Activated naive CD4-positive, alpha-beta T cell treated with anti-CD3 and anti-CD28 coated beads for 36 hours (primary cell): Measurements from ENCODE around the gene CENPP. TPM values are rescaled to one million over a fixed set of nuclear protein-coding genes. Genes with fewer than 3 reads are reported as not detected.

ENCODE experiments used
- CTCF ChIA-PET: fragments of 350-600 bp; sonication (Branson Sonifier 250); formaldehyde crosslinking; loops from one replicate; lab custom pipeline; 2021; ENCODE audit warnings: antibody characterized with exemption; lab: Charles Lee
- DNase-seq: peaks from one replicate; pipeline ENCODE4 v3.0.0-alpha.2; 2020
- H3K27ac Mint-ChIP-seq: one replicate; pipeline ENCODE4 v1.8.0; 2021; ENCODE audit warnings: mild to moderate bottlenecking, mixed read lengths
- H3K27me3 Mint-ChIP-seq: one replicate; pipeline ENCODE4 v1.8.0; 2021; ENCODE audit warnings: low read depth, mixed read lengths
- H3K36me3 Mint-ChIP-seq: one replicate; pipeline ENCODE4 v1.8.0; 2021; ENCODE audit warnings: low read depth, mixed read lengths
- H3K4me1 Mint-ChIP-seq: one replicate; pipeline ENCODE4 v1.8.0; 2021; ENCODE audit warnings: low read depth, mixed read lengths
- H3K4me3 Mint-ChIP-seq: one replicate; pipeline ENCODE4 v1.8.0; 2021; ENCODE audit warnings: mild to moderate bottlenecking, moderate library complexity, mixed read lengths
- H3K9me3 Mint-ChIP-seq: one replicate; pipeline ENCODE4 v1.8.0; 2021; ENCODE audit warnings: mixed read lengths
- intact Hi-C: fragments of 100-400 bp; cut with micrococcal nuclease; formaldehyde crosslinking; loops from one replicate; pipeline ENCODE4 v1.15.1; 2023
- total RNA-seq, 2 experiments: library from RNA; stranded (reverse); gene quantifications; one replicate each; pipeline ENCODE4 v1.2.3, GENCODE V29; 2021

The CENPP gene
- total RNA-seq, 2 experiments from 2014 or later = 24.9 to 26.5 TPM

- H3K4me1 Mint-ChIP-seq = no peaks in the 10 kb centered on the region
Measured at GRCh38 chr9:92626484-92626883, 300.7 kb downstream of the CENPP start.

DNA sequence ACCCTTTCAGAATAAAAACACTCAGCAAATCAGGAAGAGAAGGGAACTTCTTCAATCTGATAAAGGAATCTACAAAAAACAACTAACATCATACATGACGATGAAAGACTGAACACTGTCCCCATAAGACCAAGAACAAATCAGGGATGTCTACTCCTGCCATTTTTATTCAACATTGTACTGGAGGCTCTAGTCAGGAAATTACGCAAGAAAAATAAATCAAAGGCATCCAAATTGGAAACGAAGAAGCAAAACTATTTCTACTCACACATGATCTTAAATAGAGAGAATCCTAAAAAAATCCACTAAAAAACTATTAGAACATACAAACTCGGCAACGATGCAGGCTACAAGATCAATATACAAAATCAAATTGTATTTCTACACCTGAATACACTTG lies 301.9 kb downstream of the CENPP start:
- no peaks in the 10 kb centered on the region for H3K4me1 Mint-ChIP-seq
- no peaks in the 10 kb centered on the region for H3K9me3 Mint-ChIP-seq
- intact Hi-C loops = no loop called here
- no peak overlapping the region for H3K27ac Mint-ChIP-seq
- H3K36me3 Mint-ChIP-seq = peaks cover 34% of the 10 kb centered on the region
- no peak overlapping the region for H3K4me3 Mint-ChIP-seq
- no peaks in the 10 kb centered on the region for H3K27me3 Mint-ChIP-seq
- DNase-seq = no peak
- CTCF ChIA-PET = no interaction called here

More at GRCh38 chr9:92626484-92626883, 300.7 kb downstream of the CENPP start:
- intact Hi-C loops = no loop called here
- H3K36me3 Mint-ChIP-seq = peaks cover 31% of the 10 kb centered on the region
- CTCF ChIA-PET = interaction anchor here (0.7 kb wide), 2 partner anchors 463 to 1579 kb away, joined by 3 to 4 read pairs; no protein-coding TSS in a partner anchor
- H3K4me3 Mint-ChIP-seq = no peak overlapping the region
- no peaks in the 10 kb centered on the region for H3K9me3 Mint-ChIP-seq
- H3K27ac Mint-ChIP-seq = no peak overlapping the region
- DNase-seq = no peak
- no peaks in the 10 kb centered on the region for H3K27me3 Mint-ChIP-seq

DNA sequence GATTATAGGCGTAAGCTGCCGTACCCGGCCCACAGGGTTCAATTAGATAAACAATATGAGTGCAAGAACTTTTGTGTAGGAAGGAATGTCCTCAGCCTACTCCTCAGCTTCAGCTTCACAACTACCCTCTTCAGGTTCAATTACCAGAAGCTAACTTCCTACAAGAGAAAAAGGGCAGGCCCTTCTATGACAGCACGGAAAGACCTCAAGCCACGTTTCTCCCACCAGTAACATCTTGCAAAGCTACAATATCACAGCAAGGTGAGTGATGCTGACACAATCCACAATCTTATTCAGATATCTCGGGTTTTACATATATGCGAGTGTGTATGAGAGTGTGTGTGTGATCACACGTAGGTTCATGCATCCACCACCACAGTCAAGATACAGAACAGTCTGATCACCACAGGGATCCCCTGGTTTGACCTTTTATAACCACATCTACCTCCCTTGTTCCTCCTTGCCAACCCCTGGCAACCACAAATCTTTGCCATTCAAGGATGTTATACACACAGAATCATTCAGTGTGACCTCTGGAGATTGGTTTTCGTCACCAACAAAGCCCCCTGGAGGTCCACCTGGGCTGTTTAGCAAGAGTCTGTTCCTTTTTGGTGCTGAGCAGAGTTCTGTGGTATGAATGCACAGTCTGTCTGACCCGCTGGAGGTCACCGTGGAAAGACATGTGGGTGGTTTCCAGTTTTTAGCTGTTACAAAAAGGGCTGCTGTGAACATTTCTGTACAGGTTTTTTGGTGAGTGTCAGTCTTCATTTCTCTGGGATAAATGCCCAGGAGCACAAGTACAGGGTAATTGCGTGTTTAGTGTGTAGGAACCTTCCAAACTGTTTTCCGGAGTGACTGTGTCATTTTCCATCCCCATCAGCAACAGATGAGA lies 305.9 kb downstream of the CENPP start:
- no peaks in the 10 kb centered on the region for H3K4me1 Mint-ChIP-seq
- DNase-seq = no peak
- CTCF ChIA-PET = no interaction called here
- H3K9me3 Mint-ChIP-seq = no peaks in the 10 kb centered on the region
- no peak overlapping the region for H3K27ac Mint-ChIP-seq
- H3K36me3 Mint-ChIP-seq = peaks cover 33% of the 10 kb centered on the region
- no peak overlapping the region for H3K4me3 Mint-ChIP-seq
- intact Hi-C loops = loop anchor here (5.0 kb wide), 2 partner anchors 129 to 304 kb away; partner anchors contain the start of genes CENPP and NOL8
- no peaks in the 10 kb centered on the region for H3K27me3 Mint-ChIP-seq

DNA sequence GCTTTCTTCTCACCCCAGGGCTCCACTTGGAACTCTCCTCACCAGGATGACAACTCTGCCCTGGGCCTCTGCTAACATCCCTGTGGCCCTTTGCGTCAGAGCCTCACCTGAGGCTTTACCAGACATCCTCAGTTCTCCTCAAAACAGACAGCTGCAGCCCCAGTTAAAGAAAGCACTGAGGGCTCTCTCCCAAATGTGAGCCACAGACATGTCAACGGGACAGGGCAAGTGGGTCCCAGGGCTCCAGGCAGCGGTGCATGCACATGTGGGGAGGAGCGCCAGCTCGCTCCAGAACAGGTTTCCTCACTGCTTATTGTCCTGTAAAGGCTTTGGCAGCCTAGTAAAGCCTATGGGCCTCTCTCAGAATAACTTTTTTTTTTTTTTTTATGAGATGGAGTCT lies 306.9 kb downstream of the CENPP start:
- no peak for DNase-seq
- CTCF ChIA-PET = no interaction called here
- Mint-ChIP-seq H3K9me3 (no peaks in the 10 kb centered on the region), H3K4me3 (no peak overlapping the region), H3K4me1 (no peaks in the 10 kb centered on the region), H3K27me3 (no peaks in the 10 kb centered on the region), H3K27ac (no peak overlapping the region), H3K36me3 (peaks cover 28% of the 10 kb centered on the region)
- intact Hi-C loops = loop anchor here (5.0 kb wide), 2 partner anchors 130 to 305 kb away; partner anchors contain the start of genes CENPP and NOL8

GRCh38 chr9:92633614-92634278 lies 308.0 kb downstream of the CENPP start:
- Mint-ChIP-seq H3K27me3 (no peaks in the 10 kb centered on the region), H3K36me3 (peaks cover 22% of the 10 kb centered on the region), H3K27ac (no peak overlapping the region), H3K4me1 (no peaks in the 10 kb centered on the region), H3K9me3 (no peaks in the 10 kb centered on the region), H3K4me3 (no peak overlapping the region)
- CTCF ChIA-PET = interaction anchor here (0.6 to 3.7 kb wide), 5 partner anchors 9 to 495 kb away, joined by 3 to 23 read pairs (median 4); no protein-coding TSS in a partner anchor
- DNase-seq = no peak
- intact Hi-C loops = loop anchor here (1.0 to 5.0 kb wide), 3 partner anchors 131 to 493 kb away; partner anchors contain the start of genes CENPP and NOL8

- Mint-ChIP-seq H3K36me3 (peaks cover 12% of the 10 kb centered on the region), H3K27me3 (no peaks in the 10 kb centered on the region), H3K4me1 (no peaks in the 10 kb centered on the region), H3K27ac (no peak overlapping the region), H3K9me3 (no peaks in the 10 kb centered on the region), H3K4me3 (no peak overlapping the region)
- DNase-seq = peak; percentile 78
- CTCF ChIA-PET = interaction anchor here (0.6 to 3.7 kb wide), 4 partner anchors 10 to 496 kb away, joined by 3 to 23 read pairs (median 4); no protein-coding TSS in a partner anchor
- intact Hi-C loops = loop anchor here (1.0 to 5.0 kb wide), 3 partner anchors 133 to 495 kb away; partner anchors contain the start of genes CENPP and NOL8
Measured at GRCh38 chr9:92634712-92635605, 309.2 kb downstream of the CENPP start.

GRCh38 chr9:92635760-92636159 lies 310.0 kb downstream of the CENPP start:
- CTCF ChIA-PET = interaction anchor here (3.7 kb wide), 1 partner anchor 497 kb away, joined by 23 read pairs; no protein-coding TSS in a partner anchor
- DNase-seq = no peak
- Mint-ChIP-seq H3K36me3 (peaks cover 11% of the 10 kb centered on the region), H3K4me3 (no peak overlapping the region), H3K4me1 (no peaks in the 10 kb centered on the region), H3K27ac (no peak overlapping the region), H3K27me3 (no peaks in the 10 kb centered on the region), H3K9me3 (no peaks in the 10 kb centered on the region)
- intact Hi-C loops = no loop called here

DNA sequence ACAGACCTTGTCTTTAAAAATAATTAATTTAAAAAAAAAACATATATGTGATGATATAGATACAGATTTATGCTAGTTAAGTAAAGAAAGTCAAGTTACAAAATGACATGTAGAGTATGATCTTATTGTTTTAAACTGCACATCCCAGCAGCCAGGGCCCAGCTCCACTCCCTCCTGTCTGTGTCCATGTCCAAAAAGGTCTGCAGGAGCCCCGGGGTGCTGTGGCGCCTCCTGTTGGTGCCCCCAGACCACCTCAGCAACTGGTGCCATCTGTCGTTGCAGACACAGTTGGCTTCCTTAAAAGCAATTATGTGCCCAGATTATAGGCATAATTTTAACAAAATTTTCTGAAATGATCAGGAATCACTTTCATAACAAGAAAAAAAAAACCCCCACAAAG lies 310.9 kb downstream of the CENPP start:
- Mint-ChIP-seq H3K27ac (no peak overlapping the region), H3K36me3 (peaks cover 12% of the 10 kb centered on the region), H3K27me3 (no peaks in the 10 kb centered on the region), H3K4me3 (no peak overlapping the region), H3K4me1 (no peaks in the 10 kb centered on the region), H3K9me3 (no peaks in the 10 kb centered on the region)
- intact Hi-C loops = no loop called here
- CTCF ChIA-PET = interaction anchor here (3.7 kb wide), 1 partner anchor 497 kb away, joined by 23 read pairs; no protein-coding TSS in a partner anchor
- DNase-seq = no peak

- Mint-ChIP-seq H3K4me1 (no peaks in the 10 kb centered on the region), H3K36me3 (peaks cover 10% of the 10 kb centered on the region), H3K27me3 (no peaks in the 10 kb centered on the region), H3K9me3 (no peaks in the 10 kb centered on the region), H3K27ac (peak overlapping the region; percentile 56), H3K4me3 (no peak overlapping the region)
- CTCF ChIA-PET = no interaction called here
- DNase-seq = no peak
- intact Hi-C loops = no loop called here
Measured at GRCh38 chr9:92637326-92637725, 311.6 kb downstream of the CENPP start.

DNA sequence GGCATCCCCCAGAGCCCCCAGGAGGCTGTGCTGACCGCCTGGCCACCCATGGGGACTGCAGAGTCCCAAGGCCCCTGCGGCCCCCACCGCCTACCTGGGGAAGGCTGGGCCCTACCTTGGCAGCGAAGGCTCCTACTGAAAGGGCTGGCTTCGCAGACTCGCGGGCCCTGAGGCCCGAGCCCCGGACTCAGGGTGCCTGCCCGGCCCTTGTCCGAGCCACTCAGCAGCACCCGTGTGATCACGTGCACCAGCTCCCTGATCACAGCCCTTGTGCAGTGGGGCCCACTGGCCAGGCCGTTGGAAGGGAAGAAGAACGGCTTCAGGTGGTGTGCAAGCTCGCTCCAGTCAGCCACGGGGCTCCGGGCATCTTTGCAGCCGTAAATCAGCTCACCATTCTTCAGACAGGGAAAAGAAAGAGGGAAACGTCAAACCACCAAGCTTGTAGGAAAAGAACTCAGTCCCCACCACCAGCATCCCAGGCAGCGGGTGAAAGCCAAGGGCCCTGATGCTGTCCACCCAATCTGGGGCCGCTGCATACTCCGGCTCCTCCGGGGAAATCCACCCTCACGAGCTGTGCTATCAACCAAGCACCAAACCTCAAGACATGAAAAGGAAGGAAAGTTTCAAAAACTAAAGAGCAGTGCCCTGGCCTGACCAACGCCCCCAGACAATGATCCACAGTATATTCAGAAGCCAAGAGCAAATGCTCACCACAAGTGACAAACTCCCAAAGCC lies 312.3 kb downstream of the CENPP start:
- intact Hi-C loops = no loop called here
- no peak overlapping the region for H3K4me3 Mint-ChIP-seq
- H3K36me3 Mint-ChIP-seq = peaks cover 8% of the 10 kb centered on the region
- no peak for DNase-seq
- no peaks in the 10 kb centered on the region for H3K27me3 Mint-ChIP-seq
- H3K27ac Mint-ChIP-seq = no peak overlapping the region
- no peaks in the 10 kb centered on the region for H3K4me1 Mint-ChIP-seq
- no peaks in the 10 kb centered on the region for H3K9me3 Mint-ChIP-seq
- CTCF ChIA-PET = interaction anchor here (1.1 kb wide), 1 partner anchor 498 kb away, joined by 3 read pairs; no protein-coding TSS in a partner anchor

DNA sequence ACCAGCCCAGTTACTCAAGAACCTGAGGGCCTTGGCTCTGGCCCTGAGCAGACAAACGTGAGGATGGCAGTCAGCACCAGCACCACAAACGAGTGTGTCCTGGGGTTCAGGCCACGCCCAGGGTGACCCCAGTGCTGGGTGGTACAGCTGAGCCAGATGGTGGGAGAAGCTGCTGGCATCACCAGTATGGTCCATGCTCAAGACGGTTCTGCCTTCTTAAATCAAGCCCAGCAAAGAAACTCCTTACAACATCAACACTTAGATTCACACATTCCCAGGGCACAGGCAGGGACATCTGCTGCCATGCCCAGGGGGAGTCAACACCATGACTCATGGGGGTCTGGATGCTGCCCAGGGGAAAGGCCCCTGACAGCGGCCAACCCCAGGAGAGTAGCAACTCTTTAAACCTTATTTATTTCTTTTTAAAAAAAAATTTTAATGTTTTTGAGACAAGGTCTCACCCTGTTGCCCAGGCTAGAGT lies 312.9 kb downstream of the CENPP start:
- intact Hi-C loops = no loop called here
- DNase-seq = no peak
- Mint-ChIP-seq H3K4me3 (no peak overlapping the region), H3K9me3 (no peaks in the 10 kb centered on the region), H3K36me3 (peaks cover 9% of the 10 kb centered on the region), H3K4me1 (no peaks in the 10 kb centered on the region), H3K27me3 (no peaks in the 10 kb centered on the region), H3K27ac (no peak overlapping the region)
- CTCF ChIA-PET = interaction anchor here (1.1 kb wide), 1 partner anchor 499 kb away, joined by 3 read pairs; no protein-coding TSS in a partner anchor
